ENCODE data around the gene OR10A7. TPM values are rescaled to one million over a fixed set of nuclear protein-coding genes. Genes with fewer than 3 reads are reported as not detected.

The OR10A7 gene
- total RNA-seq, 1 experiment from 2014 or later: not detected

- intact Hi-C loops (cut with micrococcal nuclease; ENCODE audit: unreplicated experiment): no loop called here
- no peak overlapping the region for H3K4me3 Mint-ChIP-seq (ENCODE audit: low read depth, unreplicated experiment)
- H3K4me1 Mint-ChIP-seq (ENCODE audit: low read depth, unreplicated experiment): no peaks in the 10 kb centered on the region
- TF ChIP-seq CTCF (IDR thresholded peaks at IDR 0.05; ENCODE audit: unreplicated experiment): no peak
- BruUV-seq (replicated peaks): no TSS peak
- no peak overlapping the region for H3K27ac Mint-ChIP-seq (ENCODE audit: unreplicated experiment)
- peaks cover 18% of the 10 kb centered on the region for H3K27me3 Mint-ChIP-seq (ENCODE audit: unreplicated experiment)
- no peaks in the 10 kb centered on the region for H3K36me3 Mint-ChIP-seq (ENCODE audit: insufficient read depth, unreplicated experiment)
- peaks cover 3% of the 10 kb centered on the region for H3K9me3 Mint-ChIP-seq (ENCODE audit: low read depth, unreplicated experiment)
- CTCF ChIA-PET: no interaction called here
- no peak for DNase-seq
These were observed 32.5 kb downstream of the OR10A7 start for GRCh38 chr12:55253281-55253680.

GRCh38 chr12:55256831-55257230 is 36.0 kb downstream of the OR10A7 start:
- no peak for TF ChIP-seq CTCF (IDR thresholded peaks at IDR 0.05; ENCODE audit: unreplicated experiment)
- H3K4me1 Mint-ChIP-seq (ENCODE audit: low read depth, unreplicated experiment): no peaks in the 10 kb centered on the region
- peaks cover 3% of the 10 kb centered on the region for H3K9me3 Mint-ChIP-seq (ENCODE audit: low read depth, unreplicated experiment)
- CTCF ChIA-PET: no interaction called here
- BruUV-seq (replicated peaks): no TSS peak
- peaks cover 13% of the 10 kb centered on the region for H3K27me3 Mint-ChIP-seq (ENCODE audit: unreplicated experiment)
- no peaks in the 10 kb centered on the region for H3K36me3 Mint-ChIP-seq (ENCODE audit: insufficient read depth, unreplicated experiment)
- no peak for DNase-seq
- H3K4me3 Mint-ChIP-seq (ENCODE audit: low read depth, unreplicated experiment): no peak overlapping the region
- intact Hi-C loops (cut with micrococcal nuclease; ENCODE audit: unreplicated experiment): no loop called here
- H3K27ac Mint-ChIP-seq (ENCODE audit: unreplicated experiment): no peak overlapping the region

- Mint-ChIP-seq H3K27ac (ENCODE audit: unreplicated experiment) (no peak overlapping the region), H3K4me1 (ENCODE audit: low read depth, unreplicated experiment) (no peaks in the 10 kb centered on the region), H3K9me3 (ENCODE audit: low read depth, unreplicated experiment) (peaks cover 3% of the 10 kb centered on the region), H3K4me3 (ENCODE audit: low read depth, unreplicated experiment) (no peak overlapping the region), H3K27me3 (ENCODE audit: unreplicated experiment) (peaks cover 8% of the 10 kb centered on the region), H3K36me3 (ENCODE audit: insufficient read depth, unreplicated experiment) (no peaks in the 10 kb centered on the region)
- no TSS peak for BruUV-seq (replicated peaks)
- DNase-seq: no peak
- CTCF ChIA-PET: no interaction called here
- intact Hi-C loops (cut with micrococcal nuclease; ENCODE audit: unreplicated experiment): no loop called here
- no peak for TF ChIP-seq CTCF (IDR thresholded peaks at IDR 0.05; ENCODE audit: unreplicated experiment)
These were observed 37.5 kb downstream of the OR10A7 start for GRCh38 chr12:55258303-55258702.

Other genes starting within 250 kb of the OR10A7 start
- not detected in 2 replicates for gene TESPA1, start 236.3 kb upstream of the OR10A7 start, total RNA-seq (2022)
- gene NEUROD4, start 201.1 kb upstream of the OR10A7 start, total RNA-seq (2022): not detected in 2 replicates
- gene OR9K2, start 94.6 kb upstream of the OR10A7 start, total RNA-seq (2022): not detected in 2 replicates
- not detected in 2 replicates for gene OR6C74, start 23.6 kb downstream of the OR10A7 start, total RNA-seq (2022)
- gene OR6C6, start 75.5 kb downstream of the OR10A7 start, total RNA-seq (2022): not detected in 2 replicates
- not detected in 2 replicates for gene OR6C1, start 93.3 kb downstream of the OR10A7 start, total RNA-seq (2022)
- not detected in 2 replicates for gene OR6C3, start 109.7 kb downstream of the OR10A7 start, total RNA-seq (2022)
- not detected in 2 replicates for gene OR6C75, start 141.9 kb downstream of the OR10A7 start, total RNA-seq (2022)
- not detected in 2 replicates for gene OR6C65, start 179.5 kb downstream of the OR10A7 start, total RNA-seq (2022)
- gene OR6C76, start 205.2 kb downstream of the OR10A7 start, total RNA-seq (2022): not detected in 2 replicates
- not detected in 2 replicates for gene OR6C2, start 223.1 kb downstream of the OR10A7 start, total RNA-seq (2022)
- not detected in 2 replicates for gene OR6C70, start 249.1 kb downstream of the OR10A7 start, total RNA-seq (2022)

All from Calu3 (cell line).